Measurements from ENCODE around the gene CHI3L2.

CHI3L2 gene

DNA sequence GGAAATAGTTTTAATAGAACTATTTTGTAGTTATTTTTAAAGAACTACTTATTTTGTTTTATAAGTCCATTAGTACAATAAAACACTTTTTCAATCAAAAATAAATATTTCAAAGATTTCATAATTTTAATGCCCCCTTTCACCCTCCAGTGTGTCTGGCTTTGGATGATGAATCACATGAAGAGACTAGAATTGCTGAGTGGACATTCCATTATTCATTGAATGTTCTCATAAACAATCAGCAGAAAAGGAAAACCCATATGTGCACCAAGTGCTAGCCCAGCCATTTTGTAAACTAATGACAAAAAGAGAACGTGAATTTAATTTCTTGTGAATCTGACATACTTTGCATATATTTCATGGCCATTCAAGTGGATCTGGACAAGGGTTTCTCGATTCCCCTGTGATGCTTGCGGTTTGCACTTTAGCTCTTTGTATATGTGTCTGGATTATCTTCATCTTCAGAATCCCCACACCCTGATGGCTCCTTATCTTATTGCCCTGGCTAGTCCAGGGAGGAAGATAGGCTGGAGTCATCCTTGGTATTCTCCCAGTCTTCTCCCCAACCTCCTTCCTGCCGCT, 42.4 kb downstream of the CHI3L2 start:
- TF ChIP-seq CTCF (IDR thresholded peaks at IDR 0.05; ENCODE audit: low read depth, low read length), result no peak
- H3K4me3 ChIP-seq (ENCODE audit: low read depth, low read length), result no peak overlapping the region
- no peak for DNase-seq (ENCODE audit: low read depth, low spot score)
- in situ Hi-C loops (cut with HindIII; ENCODE audit: low sequenced_read_pairs), result no loop called here

- no peak for DNase-seq (ENCODE audit: low read depth, low spot score)
- in situ Hi-C loops (cut with HindIII; ENCODE audit: low sequenced_read_pairs), result no loop called here
- TF ChIP-seq CTCF (IDR thresholded peaks at IDR 0.05; ENCODE audit: low read depth, low read length), result no peak
- H3K4me3 ChIP-seq (ENCODE audit: low read depth, low read length), result no peak overlapping the region
Observed at GRCh38 chr1:111270771-111271463, 43.4 kb downstream of the CHI3L2 start.

DNA sequence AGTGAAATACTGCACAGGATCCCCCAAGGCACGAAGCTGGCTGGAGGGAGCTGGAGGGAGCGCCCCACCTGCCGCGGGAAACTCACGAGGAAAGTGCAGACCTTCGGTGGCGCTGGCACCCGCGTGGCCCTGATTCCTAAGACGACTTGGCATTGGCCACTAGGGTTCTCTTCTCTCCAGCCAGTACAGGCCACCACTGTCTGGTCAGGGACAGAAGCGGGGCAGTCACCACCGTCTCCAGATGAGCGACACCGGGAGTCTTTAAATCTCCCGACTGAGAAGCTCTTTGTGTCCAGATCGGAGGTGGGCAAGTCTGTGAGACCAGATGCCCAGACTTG, 43.9 kb downstream of the CHI3L2 start:
- H3K4me3 ChIP-seq (ENCODE audit: low read depth, low read length), result no peak overlapping the region
- TF ChIP-seq CTCF (IDR thresholded peaks at IDR 0.05; ENCODE audit: low read depth, low read length), result no peak
- no peak for DNase-seq (ENCODE audit: low read depth, low spot score)
- in situ Hi-C loops (cut with HindIII; ENCODE audit: low sequenced_read_pairs), result no loop called here

- in situ Hi-C loops (cut with HindIII; ENCODE audit: low sequenced_read_pairs), result no loop called here
- no peak overlapping the region for H3K4me3 ChIP-seq (ENCODE audit: low read depth, low read length)
- no peak for TF ChIP-seq CTCF (IDR thresholded peaks at IDR 0.05; ENCODE audit: low read depth, low read length)
- no peak for DNase-seq (ENCODE audit: low read depth, low spot score)
Observed at GRCh38 chr1:111272081-111272480, 44.6 kb downstream of the CHI3L2 start.

GRCh38 chr1:111274653-111275052, 47.1 kb downstream of the CHI3L2 start:
- no peak for DNase-seq (ENCODE audit: low read depth, low spot score)
- no peak overlapping the region for H3K4me3 ChIP-seq (ENCODE audit: low read depth, low read length)
- in situ Hi-C loops (cut with HindIII; ENCODE audit: low sequenced_read_pairs), result no loop called here
- TF ChIP-seq CTCF (IDR thresholded peaks at IDR 0.05; ENCODE audit: low read depth, low read length), result no peak

GRCh38 chr1:111275079-111275478, 47.6 kb downstream of the CHI3L2 start:
- TF ChIP-seq CTCF (IDR thresholded peaks at IDR 0.05; ENCODE audit: low read depth, low read length), result no peak
- no peak overlapping the region for H3K4me3 ChIP-seq (ENCODE audit: low read depth, low read length)
- peak; percentile 55 for DNase-seq (ENCODE audit: low read depth, low spot score)
- in situ Hi-C loops (cut with HindIII; ENCODE audit: low sequenced_read_pairs), result no loop called here

All from astrocyte of the spinal cord (primary cell).